HG03575 (cell line): ENCODE data around the gene ZDHHC14.

Source experiments
- ATAC-seq: cut with Tn5 transposase; IDR thresholded peaks from one replicate; pipeline ENCODE4 v1.9.1; 2021; ENCODE audit not compliant: unreplicated experiment, insufficient number of reproducible peaks, low FRiP score; ENCODE audit errors: extremely low read depth

Gene ZDHHC14

DNA sequence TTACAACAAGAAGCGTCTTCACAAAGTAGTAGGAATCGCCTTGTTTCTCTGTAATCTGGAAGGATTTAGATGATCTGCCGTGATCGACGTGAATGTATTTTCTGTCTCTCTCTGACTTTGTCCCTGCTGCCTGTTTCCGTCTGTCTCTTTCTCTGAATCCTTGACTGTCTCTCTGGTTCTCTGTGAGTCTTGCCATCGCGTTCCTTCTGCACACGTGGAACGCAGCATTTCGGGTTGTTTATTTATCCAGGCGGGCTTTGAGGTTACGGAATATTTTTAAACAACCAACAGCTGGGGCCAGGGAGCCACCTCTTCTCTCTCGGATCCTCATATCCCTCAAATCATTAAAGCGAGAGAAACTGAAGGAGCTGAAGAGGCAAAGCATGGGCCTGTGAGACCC, 215.9 kb downstream of the ZDHHC14 start:
- no peak for ATAC-seq

DNA sequence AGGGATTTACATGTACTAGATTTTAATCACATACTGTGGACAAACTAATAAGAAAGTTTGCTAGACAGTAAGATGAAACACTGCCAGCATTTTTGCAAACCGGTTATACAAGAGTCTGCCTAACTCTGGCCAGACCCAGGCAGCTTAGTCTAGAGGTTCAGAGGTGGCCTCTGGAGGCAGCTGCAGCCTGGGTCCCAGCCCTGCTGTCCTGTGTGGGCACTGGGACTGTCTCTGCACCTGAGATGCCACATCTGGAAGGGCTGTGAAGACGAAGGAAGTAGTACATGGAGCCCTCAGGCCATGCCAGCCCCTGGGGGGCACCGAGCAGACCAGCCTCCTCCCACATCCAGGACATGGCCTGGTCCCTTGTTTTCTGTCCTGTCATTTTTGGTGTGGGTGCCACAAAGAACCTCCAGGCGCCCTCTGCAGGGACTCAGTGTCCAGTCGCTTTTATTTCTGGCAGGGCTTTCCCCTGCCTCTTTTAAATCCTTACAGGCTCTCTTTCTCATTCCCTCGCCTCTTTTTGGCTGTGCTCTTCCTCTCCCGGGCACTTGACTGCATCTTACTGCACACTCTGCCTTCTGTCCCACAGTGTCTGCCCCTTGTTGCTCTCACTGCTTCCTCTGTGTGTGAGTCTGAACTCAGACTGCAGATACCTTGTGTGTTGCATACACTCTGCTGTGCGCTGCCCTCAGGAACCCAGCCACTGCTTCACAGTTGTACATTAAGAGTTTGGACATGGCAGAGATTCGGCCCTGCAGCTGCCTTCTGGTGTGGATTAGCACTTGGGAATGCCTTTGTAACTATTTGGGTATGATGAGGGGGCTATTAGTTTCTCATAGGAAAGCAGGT, 216.7 kb downstream of the ZDHHC14 start:
- ATAC-seq = no peak

DNA sequence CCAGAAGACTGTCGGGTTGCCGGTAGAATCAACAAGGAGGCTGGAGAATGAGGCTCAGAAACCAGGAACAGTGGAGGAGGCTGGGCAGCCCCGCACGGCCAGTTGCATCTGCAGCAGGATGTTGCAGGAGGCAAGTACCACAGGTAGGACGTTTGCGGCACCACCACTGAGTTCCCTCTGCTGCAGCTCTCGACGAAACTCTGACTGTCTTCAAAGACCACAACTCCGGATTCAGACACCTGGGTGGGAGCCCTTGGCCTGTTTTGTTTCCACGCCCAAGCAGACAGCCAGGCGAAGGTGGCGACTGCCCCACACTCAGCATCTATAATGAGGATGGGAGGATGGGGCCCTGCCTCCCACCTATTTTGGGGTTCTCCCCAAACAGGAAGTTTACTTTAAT, 218.2 kb downstream of the ZDHHC14 start:
- no peak for ATAC-seq

DNA sequence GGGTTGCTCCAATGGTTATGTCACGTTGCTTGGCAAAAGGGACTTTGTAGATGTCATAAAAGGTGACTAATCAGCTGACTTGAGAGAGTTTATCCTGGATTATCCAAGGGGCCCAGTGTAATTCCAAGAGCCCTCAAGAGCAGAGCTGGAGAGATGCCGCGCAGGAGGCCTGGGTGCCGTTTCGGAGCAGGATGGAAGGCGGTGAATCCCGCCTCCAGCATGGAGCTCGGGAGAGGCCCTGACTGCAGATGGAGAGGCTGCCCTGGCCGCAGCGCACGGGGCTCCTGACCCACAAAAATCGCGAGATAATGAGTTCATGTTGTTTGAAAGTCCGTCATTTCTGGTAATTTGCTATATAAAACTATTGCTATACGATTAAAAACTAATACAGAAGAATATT, 219.8 kb downstream of the ZDHHC14 start:
- no peak for ATAC-seq

DNA sequence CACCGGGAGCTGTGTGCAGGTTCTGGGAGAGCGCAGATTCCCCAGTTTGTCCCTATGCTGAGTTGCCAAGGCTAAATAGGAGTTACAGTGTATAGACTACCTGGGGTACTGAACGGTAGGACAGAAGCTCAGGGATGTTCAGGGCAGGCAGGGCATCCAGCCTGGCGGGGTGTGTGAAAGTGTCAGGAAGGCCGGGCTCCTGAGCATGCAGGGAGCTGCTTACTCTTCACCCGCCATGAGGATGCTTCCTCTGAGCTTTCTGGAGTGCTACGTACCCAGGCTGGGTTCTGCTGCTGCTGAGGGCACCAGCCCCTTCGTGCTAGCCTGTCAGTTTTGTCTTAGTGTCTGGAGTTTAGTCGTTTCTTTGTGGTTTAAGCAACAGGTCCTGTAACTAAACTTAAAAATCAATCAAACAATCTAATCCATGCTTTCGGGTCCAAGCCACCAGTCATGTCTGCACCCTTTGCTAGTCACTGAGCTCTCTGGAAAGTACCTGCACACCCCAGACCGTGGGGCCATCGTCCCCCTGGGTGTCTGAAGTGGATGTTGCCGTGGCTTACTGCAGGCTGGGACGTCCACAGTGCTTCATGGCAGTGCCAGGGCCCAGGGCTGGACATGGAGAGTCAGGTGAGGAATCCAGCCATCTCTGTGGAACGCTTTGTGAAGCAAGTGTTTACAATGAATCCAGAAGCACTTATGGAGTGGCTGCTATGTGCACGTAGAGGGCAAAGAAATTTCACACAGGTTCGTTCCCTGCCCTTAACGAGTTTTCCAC, 221.7 kb downstream of the ZDHHC14 start:
- ATAC-seq = no peak

DNA sequence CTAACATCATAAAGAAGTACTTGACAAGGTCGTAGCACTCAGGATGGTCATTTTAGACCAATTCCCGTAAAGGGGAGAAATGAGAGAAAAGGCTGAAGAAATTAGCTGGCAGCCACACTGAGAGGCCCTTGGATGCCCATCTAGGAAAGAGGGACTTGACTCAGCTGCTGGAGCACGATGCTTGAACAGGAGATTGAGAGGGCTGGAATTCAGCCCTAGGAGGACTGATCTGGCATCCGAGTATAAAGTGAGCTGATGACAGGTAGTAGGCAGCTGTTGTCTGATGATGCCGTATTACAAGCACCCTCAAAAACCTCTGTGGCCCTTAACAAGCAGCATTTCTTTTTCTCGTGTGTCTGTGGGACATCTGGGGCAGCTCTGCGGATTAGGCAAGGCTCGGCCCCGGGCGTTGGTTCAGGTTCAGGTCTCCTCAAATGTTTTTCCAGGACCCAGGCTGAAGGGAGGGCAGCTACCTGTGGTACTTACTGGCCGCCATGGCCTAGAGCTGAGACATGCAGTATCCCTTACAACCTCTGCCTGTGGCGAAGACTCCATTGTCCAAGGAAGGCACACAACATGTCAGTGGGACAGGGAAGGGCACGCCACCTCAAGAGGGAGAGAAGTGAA, 222.4 kb downstream of the ZDHHC14 start:
- ATAC-seq = no peak

DNA sequence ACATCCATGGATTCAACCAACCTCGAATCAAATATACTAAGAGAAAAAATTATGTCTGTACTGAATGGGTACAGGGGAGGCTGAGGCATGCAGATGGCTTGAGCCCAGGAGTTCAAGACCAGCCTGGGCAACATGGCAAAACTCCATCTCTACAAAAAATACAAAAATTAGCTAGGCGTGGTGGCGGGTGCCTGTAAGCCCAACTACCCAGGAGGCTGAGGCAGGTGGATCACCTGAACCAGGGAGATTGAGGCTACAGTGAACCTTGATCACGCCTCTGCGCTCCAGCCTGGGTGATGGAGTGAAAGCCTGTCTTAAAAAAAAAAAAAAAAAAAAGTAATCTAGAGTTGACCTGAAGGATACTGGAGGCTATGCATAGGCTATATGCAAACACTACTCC, 223.0 kb downstream of the ZDHHC14 start:
- ATAC-seq = no peak

DNA sequence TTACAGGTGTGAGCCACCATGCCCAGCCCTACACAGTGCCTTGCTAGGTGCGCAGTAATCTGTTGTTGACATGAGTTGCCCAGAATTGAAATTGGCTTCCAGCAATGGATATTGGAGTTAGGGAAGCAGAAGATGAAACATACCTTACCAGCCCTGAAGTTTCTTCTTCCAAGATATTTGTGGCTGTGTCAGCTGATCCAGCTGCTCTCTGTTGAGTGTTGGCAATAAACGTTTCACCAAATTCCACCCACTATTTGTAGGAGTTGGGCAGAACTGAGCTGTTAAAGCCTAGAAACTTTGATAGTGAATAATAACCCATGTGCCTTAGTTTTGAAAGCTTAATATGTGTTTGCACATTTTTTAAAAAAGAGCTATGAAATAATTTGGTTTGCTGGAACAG, 223.8 kb downstream of the ZDHHC14 start:
- ATAC-seq = no peak

DNA sequence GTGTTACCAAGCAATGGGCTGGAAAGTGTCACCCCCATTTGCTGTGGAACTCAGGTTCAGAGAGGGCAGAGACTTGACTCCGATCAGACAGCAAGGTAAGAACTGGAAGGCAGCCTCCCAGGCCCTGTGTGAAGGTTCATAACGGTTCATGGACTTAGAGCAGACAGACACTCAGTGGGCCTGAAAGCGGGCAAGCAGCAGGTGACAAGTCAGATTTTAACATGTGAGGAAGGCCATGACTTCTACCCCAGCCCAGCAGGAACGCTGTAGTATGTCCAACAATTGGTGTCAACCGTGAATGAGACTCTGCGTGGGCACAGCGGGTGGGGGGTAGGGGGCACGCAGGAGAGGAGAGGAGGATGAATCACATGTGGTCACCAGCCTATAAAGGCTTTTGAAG, 224.5 kb downstream of the ZDHHC14 start:
- ATAC-seq = no peak

DNA sequence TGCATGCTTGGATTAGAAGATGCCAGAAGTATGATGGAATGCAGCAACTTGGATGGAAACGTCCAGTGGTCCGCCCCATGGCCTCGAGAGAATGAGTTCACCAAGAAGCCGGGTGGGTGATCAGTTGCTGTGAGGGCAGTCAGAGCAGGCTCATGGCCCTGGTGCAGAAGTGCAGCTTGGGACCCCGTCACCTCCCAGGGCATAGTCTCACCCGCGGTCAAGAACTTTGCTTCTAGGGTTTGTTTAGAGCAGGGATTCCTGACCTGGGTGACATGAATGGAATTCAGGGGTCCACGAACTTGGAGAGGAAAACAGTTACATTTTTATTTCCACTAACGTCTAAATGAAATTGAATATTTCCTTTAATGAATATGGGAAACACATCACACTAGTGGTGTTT, 225.5 kb downstream of the ZDHHC14 start:
- no peak for ATAC-seq

DNA sequence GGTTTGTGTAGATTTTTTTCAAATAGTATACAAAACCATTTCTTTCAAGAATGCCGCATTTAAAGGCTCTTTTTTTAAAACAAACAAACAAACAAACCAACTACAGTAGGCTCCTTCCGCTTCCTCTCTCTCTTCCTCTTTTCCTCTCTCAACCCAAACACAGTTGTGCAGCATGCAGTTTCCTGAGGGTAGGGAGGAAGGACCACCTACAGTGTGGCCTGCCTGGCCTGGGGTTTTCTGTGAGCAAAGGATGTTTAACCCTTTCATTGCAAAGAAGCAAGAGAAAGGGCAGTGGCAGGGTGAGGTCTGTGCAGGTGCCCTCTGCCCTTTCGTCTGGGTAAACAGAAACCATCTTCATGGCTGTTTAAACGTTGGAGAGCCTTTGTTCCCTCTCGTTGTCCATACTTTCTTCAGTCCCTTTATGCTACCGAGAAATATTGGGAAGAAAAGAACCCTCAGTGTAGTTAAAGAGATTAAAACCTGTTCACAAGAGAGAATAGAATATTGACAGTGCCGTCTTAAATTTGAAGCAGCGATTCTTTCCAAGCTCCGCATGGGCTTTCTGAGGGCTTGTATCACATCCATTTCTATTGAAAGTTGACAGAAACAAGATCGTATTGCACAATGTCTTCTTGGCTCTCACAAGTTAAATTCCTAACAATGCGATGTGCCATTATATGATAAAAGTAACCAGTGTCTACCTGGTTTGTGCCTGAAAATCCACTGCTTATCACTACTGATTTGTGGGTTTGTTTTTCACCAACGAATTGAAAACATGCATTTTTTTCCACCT, 226.5 kb downstream of the ZDHHC14 start:
- no peak for ATAC-seq

DNA sequence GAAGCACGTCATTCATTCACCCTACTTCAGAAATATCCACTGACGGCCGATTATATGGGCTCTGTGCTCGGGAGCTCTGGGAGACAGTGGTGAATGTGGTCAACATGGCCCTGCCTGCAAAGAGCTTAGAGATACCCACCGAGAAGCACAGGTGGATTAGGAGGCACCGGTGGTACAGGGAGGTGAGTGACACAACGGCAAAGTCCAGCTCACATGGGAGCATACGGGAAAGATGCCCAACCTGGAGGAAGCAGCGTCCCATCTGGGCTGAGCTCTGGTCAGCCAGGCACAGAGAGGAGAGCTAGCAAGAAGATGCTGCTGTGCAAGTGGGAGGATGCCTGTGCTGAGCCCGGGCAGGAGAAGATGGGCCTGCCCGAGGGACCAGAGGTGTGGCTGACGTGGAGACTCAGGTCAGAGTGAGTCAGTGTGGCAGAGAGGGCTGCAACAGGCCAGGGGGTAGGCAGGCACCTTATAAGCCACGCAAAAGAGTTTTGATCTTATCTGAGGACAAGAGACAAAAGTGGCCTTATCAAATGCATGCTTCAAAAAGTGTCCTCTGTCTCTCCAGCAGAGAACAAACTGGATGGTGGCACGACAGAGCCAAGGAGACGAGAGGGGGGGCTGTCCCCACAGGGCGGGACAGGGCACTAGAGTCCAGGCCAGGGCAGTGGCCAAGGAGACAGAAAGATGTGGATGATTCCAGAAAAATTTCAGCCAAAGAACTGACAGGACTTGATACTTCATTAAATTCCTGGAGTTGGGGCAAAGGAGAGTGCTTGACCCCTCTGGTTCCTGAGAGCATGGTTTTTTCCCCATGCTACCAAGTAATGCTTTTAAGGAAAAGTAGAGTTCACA, 227.5 kb downstream of the ZDHHC14 start:
- ATAC-seq = no peak

DNA sequence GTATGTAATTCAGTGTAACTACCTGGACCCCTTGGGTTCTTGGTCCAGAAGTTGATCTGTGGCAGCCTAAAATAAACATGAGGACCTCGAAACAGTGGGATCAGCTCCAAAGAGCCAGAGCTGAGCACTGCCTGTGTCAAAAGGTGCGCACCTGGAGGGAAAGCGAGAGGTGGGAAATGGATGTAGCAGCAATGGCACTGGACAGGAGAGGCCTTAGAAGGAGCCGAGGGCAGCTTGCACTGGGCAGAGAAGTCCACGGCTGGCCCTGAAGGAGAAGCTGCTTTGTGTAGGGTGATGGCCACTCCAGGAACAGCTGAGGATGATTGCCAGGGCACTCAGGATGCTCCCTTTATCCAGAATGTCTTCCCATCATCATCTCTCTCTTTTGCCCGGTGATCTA, 228.1 kb downstream of the ZDHHC14 start:
- ATAC-seq = no peak

DNA sequence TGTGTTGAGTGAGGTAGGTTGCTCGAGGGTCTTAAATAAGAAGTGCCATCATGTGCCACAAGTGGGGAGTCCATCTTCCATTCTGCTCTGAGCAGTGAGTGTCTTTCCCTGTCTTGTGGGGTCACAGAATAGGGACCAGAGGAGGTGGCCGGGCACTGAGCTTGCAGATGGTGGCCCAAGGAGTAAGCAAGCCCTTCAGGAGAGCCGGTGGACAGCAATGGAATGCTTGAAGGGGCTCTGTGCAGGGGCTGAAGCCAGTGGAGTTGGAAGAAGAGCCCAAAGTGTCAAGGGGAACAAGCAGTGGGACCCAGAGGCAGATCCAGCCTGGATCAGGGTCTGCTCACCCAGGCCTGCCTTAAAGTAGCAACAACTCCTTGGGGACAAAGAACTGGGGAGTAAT, 228.6 kb downstream of the ZDHHC14 start:
- ATAC-seq = no peak

DNA sequence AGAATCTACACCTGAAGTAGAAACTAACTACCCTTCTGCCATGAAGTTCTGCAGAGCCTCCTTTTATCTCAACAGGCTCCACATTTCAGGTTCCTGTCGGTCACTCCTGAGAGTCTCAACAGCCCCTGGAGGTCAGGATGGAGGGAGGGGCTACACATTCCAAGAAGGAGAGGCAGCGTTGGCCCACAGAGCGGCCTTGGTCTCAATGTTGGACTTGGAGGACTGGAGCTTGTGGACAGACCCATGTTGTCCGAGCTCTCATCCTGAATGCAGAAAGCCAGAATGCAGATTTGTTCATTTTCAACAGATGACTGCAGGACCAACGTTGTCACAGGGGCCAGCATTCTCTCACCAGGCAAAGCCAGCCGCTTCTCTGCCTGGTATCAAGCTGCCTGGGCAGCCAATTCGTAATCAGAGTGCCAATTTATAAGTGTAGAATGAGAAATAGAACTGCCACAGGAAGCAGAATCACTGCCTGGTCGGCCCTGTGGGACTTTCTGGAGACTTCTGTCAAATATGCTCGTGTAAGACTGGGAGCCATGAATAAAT, 229.5 kb downstream of the ZDHHC14 start:
- no peak for ATAC-seq

DNA sequence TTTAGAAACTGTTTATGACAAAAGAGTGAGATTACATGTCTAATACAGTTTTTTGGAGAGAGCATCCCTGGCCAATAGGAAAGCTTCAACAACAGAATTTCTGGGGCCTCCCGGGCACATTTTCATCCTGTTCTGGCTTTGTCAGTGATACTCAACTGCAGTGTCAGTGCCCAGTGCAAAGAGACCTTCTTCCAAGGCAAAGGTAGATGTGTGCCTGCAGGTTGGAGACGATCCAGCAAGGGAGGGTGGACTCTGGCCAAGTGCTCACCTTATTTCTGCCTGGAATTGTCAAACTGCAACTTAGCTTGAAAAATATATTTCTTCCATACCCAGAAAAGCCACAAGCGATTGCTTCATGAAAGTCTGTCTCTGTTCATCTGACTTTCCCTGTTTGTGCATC, 230.4 kb downstream of the ZDHHC14 start:
- no peak for ATAC-seq

DNA sequence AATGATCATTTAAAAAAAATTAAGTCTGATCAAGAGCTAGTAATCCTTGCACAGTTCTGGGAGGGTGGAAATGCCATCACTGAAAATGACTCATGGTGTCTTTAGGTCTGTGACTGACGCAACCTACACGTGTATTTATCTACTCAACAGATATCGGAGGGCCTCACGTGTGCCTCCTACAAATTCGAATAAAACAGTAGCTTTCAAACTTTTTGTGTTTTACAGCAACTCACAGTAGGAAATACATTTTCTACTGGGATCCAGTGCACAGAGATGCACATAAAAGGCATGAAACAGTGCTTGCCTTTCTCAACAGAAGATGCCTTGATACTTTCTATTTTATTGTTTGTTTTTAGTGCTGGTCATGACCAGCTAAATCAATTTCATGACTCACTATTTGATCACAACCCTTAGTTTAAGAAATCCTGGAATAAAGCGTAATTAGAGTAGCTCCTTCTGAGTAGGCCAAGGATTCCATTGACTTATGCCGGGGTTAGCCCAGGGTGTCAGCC, 232.1 kb downstream of the ZDHHC14 start:
- no peak for ATAC-seq

DNA sequence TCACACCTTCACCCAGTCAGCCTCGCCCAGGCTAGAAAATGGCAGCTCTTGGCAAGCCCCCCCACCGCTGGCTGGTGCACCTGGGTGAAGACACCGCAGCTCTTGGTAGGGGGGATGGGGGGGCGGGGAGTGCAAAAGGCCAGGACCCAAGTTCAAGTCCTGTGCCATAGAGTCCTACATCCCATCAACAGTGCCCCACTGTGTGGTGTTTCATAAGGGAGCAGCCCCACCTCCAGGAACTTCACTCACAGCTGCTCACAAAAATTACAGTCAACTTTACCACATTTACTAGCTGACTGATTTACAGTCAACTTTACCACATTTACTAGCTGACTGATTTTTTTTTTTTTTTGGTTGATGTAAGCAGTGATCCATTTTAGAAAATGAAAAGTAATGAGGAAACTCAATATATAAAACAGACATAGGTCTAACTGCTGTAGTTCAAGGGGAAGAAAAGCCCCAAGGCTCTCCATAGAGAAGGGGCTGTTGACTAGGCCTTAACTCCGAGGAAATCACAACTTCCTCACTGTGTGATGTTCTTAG, 233.1 kb downstream of the ZDHHC14 start:
- ATAC-seq = no peak
